HG03103 (cell line): ENCODE results near the gene USP3.

Experiments
- ATAC-seq: cut with Tn5 transposase; IDR thresholded peaks from one replicate; pipeline ENCODE4 v1.9.1; 2021; ENCODE audit warnings: low read depth; ENCODE audit not compliant: unreplicated experiment

USP3 gene

GRCh38 chr15:63636518-63637061 is 132.2 kb downstream of the USP3 start:
- ATAC-seq, result no peak

DNA sequence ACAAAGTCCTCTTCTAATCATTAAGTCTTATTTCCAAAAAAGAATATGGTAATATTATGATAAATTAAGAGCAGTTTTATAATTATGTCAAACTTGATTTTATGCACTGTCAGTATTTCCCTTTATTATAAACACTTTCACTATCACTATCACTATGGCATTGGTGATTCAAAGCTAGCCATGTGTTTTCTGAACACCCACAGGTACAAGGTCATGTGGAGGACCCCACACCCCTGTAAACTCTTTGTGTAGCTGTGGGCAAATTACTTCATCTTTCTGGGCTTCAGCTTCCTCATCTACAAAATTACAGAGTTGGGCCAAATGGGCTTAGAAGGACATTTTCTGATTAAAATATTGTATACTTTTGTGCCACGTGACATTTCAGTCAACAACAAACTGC is 134.4 kb downstream of the USP3 start:
- no peak for ATAC-seq

DNA sequence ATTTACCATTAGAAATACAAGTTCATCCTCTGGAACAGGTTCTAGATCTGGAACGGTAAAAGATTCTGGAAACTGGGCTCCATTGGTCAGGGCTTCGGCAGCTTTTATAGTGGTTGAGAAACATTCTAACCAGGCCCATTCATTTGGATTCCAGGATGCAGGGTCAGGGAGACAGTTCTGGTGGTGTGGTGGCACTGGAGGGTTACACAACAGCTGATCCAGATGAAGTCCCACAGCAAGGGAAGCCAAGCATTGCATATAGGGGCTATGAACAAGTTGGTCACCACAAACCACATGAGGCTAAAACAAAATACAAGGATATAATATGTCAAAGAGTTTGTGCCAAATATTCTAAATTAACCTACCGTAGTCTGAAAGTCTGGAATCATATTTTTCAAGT is 135.8 kb downstream of the USP3 start:
- no peak for ATAC-seq
